Esophagus squamous epithelium (tissue), 5 donors: ENCODE measurements around the gene TMEM95. TPM values are rescaled to one million over a fixed set of nuclear protein-coding genes. Genes with fewer than 3 reads are reported as not detected.

Source experiments
- DNase-seq: peaks from one replicate; lab custom pipeline; 2025; lab: John Stamatoyannopoulos, UW
- H3K27ac ChIP-seq, 4 donors: fragments of 200-600 bp; sonication (generic); one replicate each; pipeline ENCODE4 v1.5.1; 2016 to 2019; ENCODE audit warnings: mild to moderate bottlenecking in 1 of 4
- H3K27me3 ChIP-seq, 4 donors: fragments of 200-600 bp; sonication (generic); 1 replicate in 3 of 4; 2 replicates in 1 of 4; pipeline versions ENCODE4 v1.5.1 to v1.6.0; 2017 to 2021; ENCODE audit warnings: antibody characterized with exemption in 1 of 4
- H3K36me3 ChIP-seq, 3 donors: fragments of 200-600 bp; sonication (generic); one replicate each; pipeline ENCODE4 v1.5.1; 2016 to 2019
- H3K4me1 ChIP-seq, 3 donors: fragments of 200-600 bp; sonication (generic); one replicate each; pipeline ENCODE4 v1.5.1; 2017 to 2019
- H3K4me3 ChIP-seq, 4 donors: fragments of 200-600 bp; sonication (generic); 1 replicate in 3 of 4; 2 replicates in 1 of 4; pipeline ENCODE4 v1.5.1; 2016 to 2019; ENCODE audit warnings: mild to moderate bottlenecking in 2 of 4, moderate library complexity in 1 of 4
- H3K9me3 ChIP-seq, 3 donors: fragments of 200-600 bp; sonication (generic); one replicate each; pipeline ENCODE4 v1.5.1; 2016 to 2019
- CTCF ChIP-seq, 6 experiments: fragments of 450-650 bp in 4 of 6; fragments of 200-600 bp in 2 of 6; sonication (generic) in 2 of 6; IDR thresholded peaks; one replicate each; pipeline ENCODE4 v1.5.1; 2016 to 2019; ENCODE audit warnings: antibody characterized with exemption in 6 of 6, mild to moderate bottlenecking in 4 of 6, moderate library complexity in 4 of 6
- POLR2A ChIP-seq, 4 donors: fragments of 450-650 bp; IDR thresholded peaks; one replicate each; pipeline ENCODE4 v1.6.1; 2017; ENCODE audit warnings: antibody characterized with exemption in 4 of 4, mild to moderate bottlenecking in 4 of 4, moderate library complexity in 3 of 4
- WGBS, 2 donors: methylation state at CpG; one replicate each; pipeline ENCODE4 v1.1.5; 2018; 5-methylcytosine and 5-hydroxymethylcytosine counted together
- intact Hi-C: fragments of 100-400 bp; cut with DNase I; formaldehyde crosslinking; loops from one replicate; pipeline ENCODE4 v1.15.0; 2022
- total RNA-seq, 4 donors: library from RNA; depleted of rRNA; stranded (reverse); fragments of >200 nt; gene quantifications; one replicate each; pipeline ENCODE4 v1.1.0, GENCODE V29; 2016
- donor health status: DM: yes; HTN: yes; CAD: no.

The TMEM95 gene
- total RNA-seq, 4 donors from 2014 or later = not detected

GRCh38 chr17:7343250-7343649 lies 11.7 kb upstream of the TMEM95 start:
- intact Hi-C loops = no loop called here
- no peaks in the 10 kb centered on the region for H3K36me3 ChIP-seq

DNA sequence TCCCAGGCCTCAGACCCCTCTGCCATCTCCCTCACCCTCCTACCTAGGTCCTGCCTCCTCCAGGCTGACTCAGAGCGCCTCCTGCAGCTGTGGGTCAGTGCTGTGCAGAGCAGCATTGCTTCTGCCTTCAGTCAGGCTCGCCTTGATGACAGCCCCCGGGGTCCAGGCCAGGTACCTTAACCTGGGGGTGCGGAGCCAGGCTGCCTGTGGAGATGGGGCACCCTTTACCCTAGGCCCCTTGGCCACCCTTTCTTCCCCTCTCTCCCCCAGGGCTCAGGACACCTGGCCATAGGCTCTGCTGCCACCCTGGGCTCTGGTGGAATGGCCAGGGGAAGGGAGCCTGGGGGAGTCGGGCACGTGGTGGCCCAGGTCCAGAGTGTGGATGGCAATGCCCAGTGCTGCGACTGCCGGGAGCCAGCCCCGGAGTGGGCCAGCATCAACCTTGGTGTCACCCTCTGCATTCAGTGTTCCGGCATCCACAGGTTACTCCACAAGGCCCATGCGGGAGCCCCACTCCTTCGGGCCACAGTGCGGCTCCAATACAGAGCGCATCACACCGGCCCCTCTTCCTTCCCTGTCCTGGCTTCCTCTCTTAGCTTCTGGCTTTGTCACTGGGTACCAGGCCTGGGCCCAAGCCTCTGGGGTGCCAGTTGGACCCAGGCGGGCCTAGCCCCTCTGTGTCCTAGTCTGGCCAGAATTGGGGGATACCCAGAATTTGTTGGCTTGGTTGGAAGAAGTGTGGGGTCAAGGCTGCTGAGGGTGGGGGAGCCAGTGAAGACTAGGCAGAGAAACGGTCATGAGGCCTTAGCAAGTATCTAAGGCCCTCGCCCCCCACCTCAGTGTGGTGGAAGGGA lies 8.0 kb upstream of the TMEM95 start:
- no peak overlapping the region for H3K27ac ChIP-seq
- H3K9me3 ChIP-seq = no peaks in the 10 kb centered on the region
- no peaks in the 10 kb centered on the region for H3K36me3 ChIP-seq
- TF ChIP-seq POLR2A (IDR thresholded peaks at IDR 0.05) = no peak
- no peak for TF ChIP-seq CTCF (IDR thresholded peaks at IDR 0.05)
- H3K4me3 ChIP-seq = no peak overlapping the region
- peaks cover 0 to 20% (median 3%) of the 10 kb centered on the region in 4 donors for H3K27me3 ChIP-seq
- 52 to 71% methylated on average over 9 to 11 of the region's 18 CpGs for WGBS, 2 donors
- intact Hi-C loops = no loop called here
- peaks cover 17 to 26% (median 19%) of the 10 kb centered on the region in 3 donors for H3K4me1 ChIP-seq
- no peak for DNase-seq

More at GRCh38 chr17:7343250-7343649, 11.7 kb upstream of the TMEM95 start:
- no peak for TF ChIP-seq POLR2A (IDR thresholded peaks at IDR 0.05)
- TF ChIP-seq CTCF (IDR thresholded peaks at IDR 0.05) = no peak
- 37 to 69% methylated on average over 2 to 5 of the region's 15 CpGs for WGBS, 2 donors
- no peaks in the 10 kb centered on the region for H3K4me1 ChIP-seq
- DNase-seq = no peak
- H3K27ac ChIP-seq = no peak overlapping the region
- peaks cover 0 to 37% (median 3%) of the 10 kb centered on the region in 4 donors for H3K27me3 ChIP-seq
- no peaks in the 10 kb centered on the region for H3K9me3 ChIP-seq
- no peak overlapping the region for H3K4me3 ChIP-seq

GRCh38 chr17:7347630-7348477 lies 7.1 kb upstream of the TMEM95 start:
- TF ChIP-seq CTCF (IDR thresholded peaks at IDR 0.05) (no peak), POLR2A (IDR thresholded peaks at IDR 0.05) (no peak)
- no peak overlapping the region for H3K4me3 ChIP-seq

GRCh38 chr17:7348478-7349242 lies 6.3 kb upstream of the TMEM95 start:
- Histone ChIP-seq H3K36me3 (no peaks in the 10 kb centered on the region), H3K4me3 (no peak overlapping the region), H3K4me1 (peaks cover 29 to 42% (median 34%) of the 10 kb centered on the region in 3 donors), H3K27me3 (peaks cover 0 to 5% (median 2%) of the 10 kb centered on the region in 4 donors), H3K9me3 (no peaks in the 10 kb centered on the region), H3K27ac (no peak overlapping the region)
- 64 to 76% methylated on average over 12 to 17 of the region's 19 CpGs for WGBS, 2 donors
- no peak for DNase-seq
- TF ChIP-seq CTCF (IDR thresholded peaks at IDR 0.05) = no peak
- no peak for TF ChIP-seq POLR2A (IDR thresholded peaks at IDR 0.05)
- intact Hi-C loops = no loop called here

More at GRCh38 chr17:7347630-7348477, 7.1 kb upstream of the TMEM95 start:
- Histone ChIP-seq H3K9me3 (no peaks in the 10 kb centered on the region), H3K27ac (no peak overlapping the region), H3K36me3 (no peaks in the 10 kb centered on the region), H3K4me1 (peaks cover 21 to 34% (median 26%) of the 10 kb centered on the region in 3 donors), H3K27me3 (peaks cover 0 to 12% (median 3%) of the 10 kb centered on the region in 4 donors)
- WGBS, 2 donors = 59 to 65% methylated on average over 2 to 9 of the region's 19 CpGs
- DNase-seq = no peak
- intact Hi-C loops = no loop called here
